HG03159 (cell line): Measurements from ENCODE around the gene RIPOR2.

Experiments
- ATAC-seq: cut with Tn5 transposase; IDR thresholded peaks from one replicate; pipeline ENCODE4 v1.9.1; 2021; ENCODE audit warnings: mild to moderate bottlenecking, moderate library complexity; ENCODE audit not compliant: unreplicated experiment

RIPOR2 gene

GRCh38 chr6:24822696-24823095 is 113.1 kb downstream of the RIPOR2 start:
- ATAC-seq, result no peak

DNA sequence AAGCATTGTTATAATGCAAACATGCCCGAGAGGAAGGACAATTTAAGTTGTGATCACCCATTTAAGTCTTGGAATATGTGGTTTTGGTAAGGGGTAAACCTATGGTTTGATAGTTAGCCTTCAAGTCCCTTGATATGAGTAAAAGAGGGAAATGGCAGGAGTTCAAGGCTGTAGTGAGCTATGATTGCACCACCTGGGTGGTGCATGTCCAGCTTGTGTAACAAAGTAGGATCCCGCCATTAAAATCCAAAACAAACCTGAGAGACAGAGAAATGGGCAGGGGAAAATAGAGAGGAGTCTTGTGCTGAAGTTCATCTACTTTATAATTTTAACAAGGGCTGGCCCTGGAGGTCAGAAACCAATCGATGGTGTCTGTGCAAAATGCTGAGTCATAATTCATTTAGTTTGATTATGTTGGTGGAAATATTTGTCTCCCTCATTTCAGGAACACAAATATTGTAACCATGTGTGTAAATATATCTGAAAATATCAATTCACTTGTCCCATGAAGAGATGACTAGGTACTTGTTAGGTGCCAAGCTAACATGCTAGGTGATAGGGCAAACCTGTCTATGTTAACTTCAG is 113.8 kb downstream of the RIPOR2 start:
- ATAC-seq, result no peak

- ATAC-seq, result no peak
Measured at GRCh38 chr6:24818346-24818745, 117.4 kb downstream of the RIPOR2 start.

DNA sequence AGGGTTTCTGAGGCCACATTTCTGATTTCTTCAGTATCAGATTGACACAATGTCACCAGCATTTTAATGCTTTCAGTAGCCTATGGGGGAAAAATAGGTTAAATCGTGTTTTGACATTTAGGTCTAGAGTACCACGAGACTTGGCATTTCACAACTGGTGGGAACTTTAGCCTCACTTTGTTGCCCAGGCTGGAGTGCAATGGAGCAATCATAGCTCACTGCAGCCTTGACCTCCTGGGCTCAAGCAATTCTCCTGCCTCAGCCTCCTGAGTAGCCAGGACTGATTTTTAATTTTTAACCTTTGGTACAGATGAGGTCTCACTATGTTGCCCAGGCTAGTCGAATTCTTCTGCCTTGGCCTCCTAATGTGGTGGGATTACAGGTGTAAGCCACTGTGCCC is 126.0 kb downstream of the RIPOR2 start:
- ATAC-seq, result no peak

- ATAC-seq, result no peak
Measured at GRCh38 chr6:24807584-24807983, 128.2 kb downstream of the RIPOR2 start.

GRCh38 chr6:24802271-24803059 is 133.3 kb downstream of the RIPOR2 start:
- ATAC-seq, result no peak

- no peak for ATAC-seq
Measured at GRCh38 chr6:24799541-24799915, 136.2 kb downstream of the RIPOR2 start.

DNA sequence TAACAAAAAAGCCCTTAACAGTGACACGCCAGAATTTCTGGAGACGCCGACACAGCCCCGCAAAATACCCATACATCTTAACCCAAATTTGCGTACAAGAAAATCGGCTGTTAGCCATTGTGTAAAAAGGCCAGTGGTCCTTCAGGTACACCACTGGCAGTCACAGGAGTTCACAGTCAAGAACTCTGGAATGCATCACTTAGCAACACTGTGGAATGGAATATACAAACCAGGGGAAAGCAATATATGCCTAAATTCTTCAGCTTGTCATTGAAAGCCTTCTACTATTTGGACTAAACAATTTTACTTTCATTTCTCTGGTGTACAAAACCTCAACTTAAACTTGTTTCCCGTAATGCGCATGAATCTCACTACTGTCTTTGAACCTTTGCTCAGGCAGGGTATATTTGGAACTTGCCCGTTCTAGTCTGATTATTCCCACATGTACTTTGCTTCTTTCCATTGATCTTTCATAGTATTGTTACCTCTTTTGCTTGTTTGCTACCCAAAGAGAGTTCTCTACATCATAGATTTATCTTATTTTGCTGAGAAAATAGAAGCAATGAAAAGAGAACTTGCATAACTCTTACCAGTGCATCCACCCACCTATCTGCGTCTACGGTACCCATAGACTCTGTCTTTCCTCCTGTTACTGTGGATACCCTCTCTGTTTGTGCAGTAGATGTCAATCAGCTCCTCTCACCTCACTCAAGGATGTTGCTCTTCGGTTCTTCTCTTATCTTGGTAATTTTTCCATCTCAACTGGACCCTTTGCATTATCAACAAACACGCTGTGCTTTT is 136.8 kb downstream of the RIPOR2 start, which contains the start of gene ARMH2:
TSS of gene ARMH2 (minus strand) at position 178 of the 801 bp plus-strand sequence. CDS start at position 118, 60 bp downstream.
- no peak for ATAC-seq

DNA sequence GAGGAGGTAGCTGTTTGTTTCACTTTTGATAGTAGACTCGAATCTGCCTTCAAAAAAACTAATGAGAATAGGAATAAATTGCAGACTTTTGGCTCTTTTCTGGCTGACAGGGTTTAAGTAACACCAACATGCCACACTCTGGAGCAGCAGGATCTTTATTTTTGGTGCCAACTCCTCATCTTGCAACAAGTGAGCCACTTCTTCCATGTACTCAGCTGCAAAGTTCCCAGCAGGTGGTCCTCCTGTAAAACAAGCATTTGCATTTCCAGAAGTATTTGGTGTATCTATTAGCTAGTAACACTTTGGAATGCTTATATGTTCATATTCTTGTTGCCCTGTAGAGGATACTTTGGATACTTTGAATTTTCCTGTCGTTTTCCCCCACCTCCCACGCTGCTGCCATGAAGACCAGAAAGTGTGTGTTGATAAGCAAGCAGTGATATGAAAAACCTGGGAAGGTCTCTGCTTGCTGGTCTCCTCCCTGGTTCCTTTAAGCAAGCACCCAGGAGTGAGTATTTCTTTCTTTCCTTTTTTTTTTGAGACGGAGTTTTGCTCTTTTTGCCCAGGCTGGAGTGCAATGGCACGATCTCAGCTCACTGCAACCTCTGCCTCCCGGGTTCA is 138.1 kb downstream of the RIPOR2 start:
- ATAC-seq, result no peak

GRCh38 chr6:24796616-24797290 is 139.0 kb downstream of the RIPOR2 start:
- ATAC-seq, result no peak

DNA sequence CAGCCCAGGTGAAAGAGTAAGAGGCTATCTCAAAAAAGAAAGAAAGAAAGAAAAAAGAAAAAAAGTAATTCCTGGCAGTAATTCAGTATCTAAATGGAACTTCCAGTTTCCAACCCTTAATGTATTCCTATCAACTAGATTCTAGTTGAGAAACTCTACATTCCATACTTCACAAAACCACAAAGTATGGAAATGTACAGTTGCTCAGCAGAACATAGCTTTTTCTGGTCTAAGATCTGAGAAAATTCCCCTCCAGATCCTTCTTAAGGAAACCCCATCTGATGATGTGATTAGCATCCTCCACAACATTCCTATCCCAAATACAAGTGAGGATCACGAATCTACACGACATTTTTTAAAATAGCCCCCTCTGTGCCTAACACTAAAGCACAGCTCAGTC is 140.7 kb downstream of the RIPOR2 start:
- ATAC-seq, result no peak

- no peak for ATAC-seq
Measured at GRCh38 chr6:24788031-24788665, 147.6 kb downstream of the RIPOR2 start.

DNA sequence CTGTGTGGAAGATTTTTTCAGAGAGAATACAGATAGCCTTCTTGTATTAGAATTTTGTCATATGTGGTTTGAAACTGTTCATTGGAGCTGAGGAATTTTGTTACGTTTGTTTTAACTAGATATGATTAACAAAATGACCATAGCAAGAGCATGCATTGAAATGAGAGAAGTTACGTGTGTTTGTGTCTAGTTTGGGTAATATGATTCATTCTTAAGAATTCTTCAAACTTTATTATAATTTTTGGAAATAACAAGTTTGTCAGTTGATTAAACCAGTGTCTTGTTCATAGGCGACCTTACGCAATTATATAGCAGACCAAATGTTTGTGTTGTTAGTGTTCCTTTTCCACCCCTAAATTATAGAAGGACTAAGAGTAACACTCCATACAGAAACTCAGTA is 155.6 kb downstream of the RIPOR2 start:
- ATAC-seq, result no peak

GRCh38 chr6:24779416-24780016 is 156.2 kb downstream of the RIPOR2 start:
- no peak for ATAC-seq

GRCh38 chr6:24778878-24779277 is 156.9 kb downstream of the RIPOR2 start:
- ATAC-seq, result no peak

DNA sequence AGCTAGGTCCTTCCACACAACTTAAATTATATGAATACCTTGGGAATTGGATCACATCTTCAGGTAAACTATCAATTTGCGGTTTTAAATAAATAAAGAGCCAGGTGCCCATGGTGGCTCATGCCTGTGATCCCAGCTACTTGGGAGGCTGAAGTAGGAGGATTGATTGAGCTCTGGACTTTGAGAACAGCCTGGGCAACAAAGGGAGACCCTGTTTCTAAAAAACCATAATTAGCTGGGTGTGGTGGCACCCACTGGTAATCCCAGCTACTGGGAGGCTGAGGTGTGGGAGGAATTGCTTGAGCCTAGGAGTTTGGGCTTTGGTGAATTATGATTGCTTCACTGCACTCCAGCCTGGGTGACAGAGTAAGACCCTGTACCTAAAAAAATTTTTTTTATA is 157.6 kb downstream of the RIPOR2 start:
- no peak for ATAC-seq

DNA sequence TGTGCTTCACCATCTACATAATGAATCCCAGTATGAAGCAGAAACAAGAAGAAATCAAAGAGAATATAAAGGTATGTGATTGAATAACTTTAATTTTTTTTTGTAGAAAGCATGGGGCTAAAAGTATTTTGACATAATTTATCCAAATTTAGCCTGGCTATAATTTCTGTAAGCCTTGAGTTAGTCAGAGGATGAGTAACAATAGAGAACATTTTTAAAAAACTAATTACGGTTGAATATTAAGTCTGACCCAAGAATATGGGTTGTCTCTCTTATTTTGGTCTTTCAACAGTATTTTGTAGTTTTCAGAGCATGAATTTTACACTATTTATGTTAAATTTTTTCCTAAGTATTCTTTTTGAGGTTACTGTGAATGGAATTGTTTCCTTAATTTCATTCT is 158.5 kb downstream of the RIPOR2 start:
- ATAC-seq, result no peak

DNA sequence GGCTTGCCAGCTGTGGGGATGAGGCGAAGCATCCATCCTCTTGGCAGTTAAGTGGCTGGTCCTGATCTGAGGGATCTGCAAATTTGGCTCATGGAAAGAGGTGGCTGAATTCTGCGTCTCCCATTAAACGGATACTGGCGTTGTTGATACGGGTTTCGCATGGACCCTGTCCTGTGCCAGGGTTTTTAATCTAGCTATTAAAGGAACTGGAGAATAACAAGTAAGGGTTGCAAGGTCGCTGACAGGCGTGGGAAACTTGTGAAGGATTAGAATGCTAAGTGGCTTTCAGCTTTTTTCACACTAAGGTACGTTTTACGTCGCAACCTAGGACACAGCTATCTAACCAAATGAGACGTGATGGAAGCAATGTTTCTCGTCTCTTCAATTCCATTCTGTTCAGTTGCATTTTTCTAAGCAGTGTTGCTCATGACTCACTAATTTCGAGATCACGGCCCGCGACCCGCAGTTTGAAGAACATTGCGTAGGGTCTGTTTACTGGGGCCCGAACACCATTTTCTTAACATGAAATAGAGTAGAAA is 160.2 kb downstream of the RIPOR2 start:
- peak; percentile 0 for ATAC-seq

GRCh38 chr6:24774696-24775519 is 160.9 kb downstream of the RIPOR2 start, which contains the start of gene GMNN:
GMNN (plus strand) TSS chr6:24774937; CDS start chr6:24777247, 2,310 bp downstream.
- ATAC-seq, result peak; percentile 89
